ENCODE data around the gene SF3A1.

The SF3A1 gene

GRCh38 chr22:30386960-30387827 lies 30.5 kb upstream of the SF3A1 start, which contains the start of gene RNF215:
Gene RNF215 (minus strand): TSS chr22:30387411. CDS start chr22:30387313, 98 bp downstream.
- peak; percentile 66 to 78 (median 71) for DNase-seq

GRCh38 chr22:30386608-30386959 lies 29.9 kb upstream of the SF3A1 start:
- no peak for DNase-seq

GRCh38 chr22:30385942-30386341 lies 29.2 kb upstream of the SF3A1 start:
- no peak for DNase-seq

- no peak for DNase-seq
These were observed 26.4 kb upstream of the SF3A1 start for GRCh38 chr22:30383061-30383460.

- DNase-seq: no peak
These were observed 25.6 kb upstream of the SF3A1 start for GRCh38 chr22:30382340-30382739.

GRCh38 chr22:30381264-30381663 lies 24.6 kb upstream of the SF3A1 start:
- no peak for DNase-seq

- DNase-seq: no peak
These were observed 23.3 kb upstream of the SF3A1 start for GRCh38 chr22:30380011-30380410.

- no peak for DNase-seq
These were observed 18.7 kb upstream of the SF3A1 start for GRCh38 chr22:30375312-30375849.

GRCh38 chr22:30373331-30374325 lies 16.9 kb upstream of the SF3A1 start:
- DNase-seq: no peak

- no peak for DNase-seq
These were observed 16.2 kb upstream of the SF3A1 start for GRCh38 chr22:30372915-30373314.

GRCh38 chr22:30371981-30372380 lies 15.3 kb upstream of the SF3A1 start:
- DNase-seq: no peak

GRCh38 chr22:30371321-30371720 lies 14.6 kb upstream of the SF3A1 start:
- DNase-seq: no peak

GRCh38 chr22:30370641-30371230 lies 14.0 kb upstream of the SF3A1 start:
- no peak for DNase-seq

- no peak for DNase-seq
These were observed 11.7 kb upstream of the SF3A1 start for GRCh38 chr22:30368420-30368819.

GRCh38 chr22:30365891-30366290 lies 9.2 kb upstream of the SF3A1 start:
- no peak for DNase-seq

GRCh38 chr22:30362651-30363281 lies 6.1 kb upstream of the SF3A1 start:
- no peak for DNase-seq

- DNase-seq: no peak
These were observed 5.4 kb upstream of the SF3A1 start for GRCh38 chr22:30361916-30362650.

- DNase-seq: no peak
These were observed 1.8 kb upstream of the SF3A1 start for GRCh38 chr22:30358541-30358940.

- no peak for DNase-seq
These were observed 1.0 kb upstream of the SF3A1 start for GRCh38 chr22:30357650-30358215.

- DNase-seq: peak in 1 of 5 experiments; percentile 14
These were observed 509 bp upstream of the SF3A1 start for GRCh38 chr22:30357236-30357570.

- DNase-seq: no peak
These were observed 2.0 kb downstream of the SF3A1 start for GRCh38 chr22:30354644-30355043.

All from T-helper 2 cell (primary cell).